Measurements from ENCODE around the gene ACADM.
"Not testable (repeated sequence)": the region's sequence is repeated elsewhere in the genome, so short reads cannot be mapped to it uniquely, and the experiment has no call there.

The ACADM gene

GRCh38 chr1:75770761-75771160 lies 46.3 kb downstream of the ACADM start (continued):
- no peak for TF ChIP-seq POU6F1 (CRISPR knock-in tag; IDR thresholded peaks at IDR 0.05; ENCODE audit: borderline replicate concordance, low read depth)
- no peak for TF ChIP-seq ZNF70 (CRISPR knock-in tag; IDR thresholded peaks at IDR 0.05)

- TF ChIP-seq ZNF70 (CRISPR knock-in tag; IDR thresholded peaks at IDR 0.05), result no peak
- no peak for TF ChIP-seq ZFP3 (CRISPR knock-in tag; IDR thresholded peaks at IDR 0.05)
- no peak for TF ChIP-seq ESRRG (CRISPR knock-in tag; IDR thresholded peaks at IDR 0.05)
- TF ChIP-seq PPARA (CRISPR knock-in tag; IDR thresholded peaks at IDR 0.05; ENCODE audit: borderline replicate concordance), result no peak
- TF ChIP-seq TSHZ2 (CRISPR knock-in tag; IDR thresholded peaks at IDR 0.05), result no peak
- no peak for TF ChIP-seq ZNF8 (CRISPR knock-in tag; IDR thresholded peaks at IDR 0.05)
- TF ChIP-seq SNAI2 (CRISPR knock-in tag; IDR thresholded peaks at IDR 0.05), result no peak
- no peak for TF ChIP-seq CREB5 (CRISPR knock-in tag; IDR thresholded peaks at IDR 0.05; ENCODE audit: low read depth)
- TF ChIP-seq PATZ1 (CRISPR knock-in tag; IDR thresholded peaks at IDR 0.05; ENCODE audit: borderline replicate concordance), result no peak
- TF ChIP-seq CSRNP3 (CRISPR knock-in tag; IDR thresholded peaks at IDR 0.05), result no peak
- TF ChIP-seq ZFP30 (CRISPR knock-in tag; IDR thresholded peaks at IDR 0.05), result no peak
- no peak for TF ChIP-seq GLIS3 (CRISPR knock-in tag; IDR thresholded peaks at IDR 0.05)
- no peak for TF ChIP-seq ISL1 (CRISPR knock-in tag; IDR thresholded peaks at IDR 0.05)
- TF ChIP-seq BACH2 (CRISPR knock-in tag; IDR thresholded peaks at IDR 0.05; ENCODE audit: borderline replicate concordance), result no peak
- no peak for TF ChIP-seq TCF4 (CRISPR knock-in tag; IDR thresholded peaks at IDR 0.05; ENCODE audit: borderline replicate concordance)
- no peak for ATAC-seq
These were observed 47.5 kb downstream of the ACADM start for GRCh38 chr1:75771978-75772377.

- ATAC-seq, result not testable (repeated sequence)
These were observed 53.3 kb downstream of the ACADM start for GRCh38 chr1:75777812-75778211.

- ATAC-seq, result not testable (repeated sequence)
These were observed 54.2 kb downstream of the ACADM start for GRCh38 chr1:75778694-75779093.

- not testable (repeated sequence) for ATAC-seq
These were observed 55.7 kb downstream of the ACADM start for GRCh38 chr1:75780183-75780582.

GRCh38 chr1:75783920-75784319 lies 59.4 kb downstream of the ACADM start:
- not testable (repeated sequence) for ATAC-seq
